Anterior cingulate cortex (tissue), 58 donors: ENCODE measurements around the gene GNRH2.
"Not testable (repeated sequence)": the region's sequence is repeated elsewhere in the genome, so short reads cannot be mapped to it uniquely, and the experiment has no call there.

Source experiments
- DNase-seq, 58 donors: peaks; one replicate each; lab custom pipeline; 2025; lab: John Stamatoyannopoulos, UW

The GNRH2 gene, protein sequence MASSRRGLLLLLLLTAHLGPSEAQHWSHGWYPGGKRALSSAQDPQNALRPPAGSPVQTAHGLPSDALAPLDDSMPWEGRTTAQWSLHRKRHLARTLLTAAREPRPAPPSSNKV

DNA sequence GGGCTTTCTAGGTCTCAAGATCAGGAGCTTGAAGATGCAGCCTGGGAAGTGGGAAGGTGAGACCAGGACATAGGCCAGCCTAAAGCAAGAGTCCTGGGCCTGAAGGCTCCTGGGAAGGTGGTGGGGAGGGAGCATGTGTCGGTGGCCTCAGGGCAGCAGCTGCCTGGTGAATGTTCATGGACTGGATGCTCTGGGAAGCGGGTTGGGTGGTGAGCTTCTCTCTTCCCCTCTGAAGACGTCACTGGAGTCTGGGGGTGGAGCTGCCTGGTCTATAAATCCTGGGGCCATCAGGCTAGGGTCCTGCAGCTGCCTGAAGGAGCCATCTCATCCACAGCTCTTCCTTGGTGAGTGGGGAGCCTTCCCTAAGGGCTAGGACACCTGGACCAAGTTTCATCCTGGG, at the start of gene GNRH2:
Gene GNRH2, plus strand, starts transcription at position 301 of the 400 bp plus-strand sequence. CDS start 793 bp downstream, outside the sequence.
- no peak for DNase-seq

DNA sequence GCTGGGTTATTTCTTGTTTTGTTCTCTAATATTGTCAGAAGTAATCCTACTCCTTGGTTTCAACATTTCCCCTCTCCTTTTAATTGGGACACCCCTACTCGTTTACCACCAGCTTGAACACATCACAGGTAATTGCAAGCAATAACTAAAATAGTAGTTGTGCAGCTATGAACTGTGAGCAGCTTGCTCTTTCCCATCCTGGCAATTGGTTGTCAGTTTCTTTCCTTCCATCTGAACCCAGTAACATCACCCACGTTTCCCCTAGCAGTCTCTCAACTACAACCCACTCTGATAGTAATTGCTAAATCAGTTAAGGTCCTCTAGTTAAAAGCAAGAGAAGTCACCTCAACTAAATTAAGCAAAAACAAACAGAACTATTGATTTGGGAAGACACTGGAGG, 47.6 kb upstream of the GNRH2 start:
- DNase-seq: no peak

DNA sequence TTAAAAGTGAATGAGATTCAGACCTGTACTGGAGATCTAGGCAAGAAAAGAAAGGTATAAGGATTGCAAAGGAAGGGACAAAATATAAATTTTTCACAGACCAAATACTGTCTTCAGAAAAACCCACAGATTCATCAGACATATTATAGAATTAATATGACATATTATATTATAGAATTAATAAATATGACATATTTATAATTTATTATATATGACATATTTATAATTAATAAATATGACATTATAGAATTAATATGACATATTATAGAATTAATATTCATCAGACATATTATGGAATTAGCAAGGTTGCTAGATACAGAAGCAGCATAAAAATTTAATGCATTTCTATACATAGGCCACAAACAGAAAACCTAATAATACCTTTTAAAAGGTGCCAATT, 44.7 kb upstream of the GNRH2 start:
- DNase-seq: no peak

DNA sequence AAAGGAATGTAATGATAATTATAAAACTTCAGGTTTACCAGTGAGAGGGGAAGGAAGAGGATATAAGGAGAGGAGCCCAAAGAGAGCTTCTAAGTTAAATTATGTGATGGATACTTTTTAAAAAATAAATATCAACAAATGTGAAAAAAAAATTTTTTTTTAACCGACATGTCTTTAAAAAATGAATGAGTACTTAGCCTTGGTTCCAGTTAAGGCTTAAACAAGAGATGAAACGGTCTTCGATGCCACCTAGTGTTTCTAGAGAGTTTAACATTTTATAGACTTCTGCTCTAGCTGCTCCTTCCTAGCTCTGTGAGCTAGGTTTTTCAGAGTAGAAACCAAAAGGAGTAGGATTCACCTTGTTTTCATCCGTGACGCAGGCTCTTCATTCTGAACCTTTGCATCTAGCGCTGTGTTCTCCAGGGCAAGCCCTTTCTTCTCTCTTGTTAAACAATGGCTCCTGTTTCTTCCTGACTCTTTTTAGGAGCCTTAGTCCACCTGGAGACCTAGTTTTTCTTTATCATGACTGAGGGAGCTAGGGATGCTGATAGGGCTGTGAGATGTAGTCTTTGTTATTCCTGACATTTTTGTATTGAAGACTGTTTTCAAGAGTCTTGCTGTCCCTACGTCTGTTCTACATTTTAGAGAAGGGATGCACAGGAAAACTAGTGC, 42.4 kb upstream of the GNRH2 start:
- DNase-seq: peak in 3 of 58 donors; percentile 2 to 58 (median 39)

DNA sequence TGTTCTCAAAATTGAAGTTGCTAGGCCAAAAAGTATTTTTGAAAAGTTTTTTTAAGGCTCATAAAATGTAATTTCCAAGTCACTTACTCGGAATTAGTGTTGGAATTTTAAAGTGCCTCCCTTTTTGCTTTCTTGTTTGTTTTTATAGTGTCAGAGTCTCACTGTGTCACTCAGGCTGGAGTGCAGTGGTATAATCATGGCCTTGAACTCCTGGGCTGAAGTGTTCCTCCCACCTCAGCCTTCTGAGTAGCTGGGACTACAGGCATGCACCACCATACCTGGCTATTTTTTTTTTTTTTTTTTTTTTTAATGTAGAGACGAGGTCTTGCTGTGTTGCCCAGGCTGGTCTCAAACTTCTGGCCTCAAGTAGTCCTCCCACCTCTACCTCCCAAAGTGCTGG, 40.0 kb upstream of the GNRH2 start:
- DNase-seq: no peak

DNA sequence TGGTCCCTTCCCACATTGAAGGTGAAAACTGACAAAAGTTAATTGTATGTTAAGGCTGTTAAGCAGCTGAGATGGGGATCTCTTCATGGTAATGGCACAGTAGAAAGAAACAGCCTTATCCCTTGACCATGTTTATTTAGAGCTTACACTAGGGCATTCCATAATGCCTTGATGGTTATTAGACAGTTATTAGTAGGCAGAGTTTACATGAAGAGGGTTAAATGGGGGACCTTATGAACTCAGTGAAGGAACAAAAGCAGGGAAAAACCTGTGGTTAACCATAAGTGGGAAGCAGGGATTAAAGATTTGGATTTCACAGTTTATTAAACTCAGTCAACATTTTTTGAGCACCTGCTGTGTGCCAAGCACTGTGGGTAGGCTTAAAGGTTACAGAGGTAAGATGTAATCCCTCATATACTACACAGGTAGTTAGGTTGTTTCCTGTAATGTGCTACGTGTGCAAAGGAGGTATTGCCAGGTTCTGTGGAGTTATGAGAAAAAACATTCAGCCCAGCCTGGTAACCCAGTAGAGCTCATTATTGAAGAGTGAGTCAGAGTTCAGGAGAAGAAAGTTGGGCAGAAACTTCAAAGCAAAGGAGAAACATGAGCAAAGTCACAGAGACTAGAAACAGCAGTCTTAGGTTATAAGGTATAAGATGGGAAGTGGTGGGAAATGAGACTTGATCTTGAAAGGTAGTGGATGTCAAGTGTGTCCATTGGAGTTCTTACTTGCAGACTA, 32.3 kb upstream of the GNRH2 start:
- no peak for DNase-seq

DNA sequence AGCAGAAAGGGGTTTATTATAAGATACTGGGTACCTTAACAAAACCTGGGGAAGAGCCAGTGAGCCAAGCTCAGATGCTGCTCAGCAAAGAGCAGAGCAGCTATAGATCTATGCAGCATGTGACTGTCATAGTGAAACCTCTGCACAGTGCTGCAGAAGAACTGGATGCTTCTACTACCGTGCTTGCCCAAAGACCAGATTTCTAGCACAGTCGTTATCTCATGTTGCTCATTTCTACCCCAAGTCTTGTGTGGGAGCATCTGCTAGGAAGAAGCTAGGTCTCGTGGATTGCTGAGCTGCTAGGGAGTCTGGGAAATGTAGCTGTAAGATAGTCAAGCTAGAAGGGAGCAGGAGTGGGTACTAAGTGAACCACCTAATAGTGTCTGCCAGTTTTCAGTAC, 31.7 kb upstream of the GNRH2 start:
- DNase-seq: peak in 2 of 58 donors; percentile 12 to 13

DNA sequence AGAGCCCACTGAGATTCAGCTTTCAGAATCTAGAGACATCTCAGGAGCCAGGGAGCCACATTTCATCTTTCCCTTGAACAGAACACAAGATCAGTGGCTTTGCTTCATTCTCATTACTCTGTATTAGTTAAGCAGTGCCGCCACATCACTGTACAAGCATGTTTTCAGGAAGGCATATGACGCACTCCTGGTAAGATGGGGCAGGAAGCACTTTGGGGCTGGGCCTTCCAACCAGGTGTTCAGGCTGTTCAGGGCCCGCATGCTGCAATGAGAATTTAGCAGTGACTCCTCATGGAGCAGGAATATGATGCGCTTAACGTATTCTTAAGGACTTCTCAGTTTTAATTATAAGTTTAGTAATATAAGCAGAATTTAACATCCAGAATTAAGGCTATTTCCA, 29.7 kb upstream of the GNRH2 start:
- no peak for DNase-seq

DNA sequence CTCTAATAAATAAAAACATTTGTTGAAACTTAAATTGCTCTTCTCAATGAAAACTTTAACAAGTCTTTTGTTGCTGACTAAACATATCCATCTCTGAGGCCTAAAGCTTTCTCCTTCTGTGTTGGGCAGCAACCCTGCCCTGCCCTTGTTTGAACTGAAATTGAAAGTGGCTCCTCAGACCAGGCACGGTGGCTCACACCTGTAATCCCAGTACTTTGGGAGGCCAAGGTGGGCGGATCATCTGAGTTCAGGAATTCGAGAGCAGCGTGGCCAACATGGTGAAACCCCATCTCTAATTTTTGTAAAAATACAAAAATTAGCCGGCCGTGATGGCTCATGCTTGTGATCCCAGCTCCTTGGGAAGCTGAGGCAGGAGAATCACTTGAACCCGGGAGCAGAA, 29.2 kb upstream of the GNRH2 start:
- no peak for DNase-seq

DNA sequence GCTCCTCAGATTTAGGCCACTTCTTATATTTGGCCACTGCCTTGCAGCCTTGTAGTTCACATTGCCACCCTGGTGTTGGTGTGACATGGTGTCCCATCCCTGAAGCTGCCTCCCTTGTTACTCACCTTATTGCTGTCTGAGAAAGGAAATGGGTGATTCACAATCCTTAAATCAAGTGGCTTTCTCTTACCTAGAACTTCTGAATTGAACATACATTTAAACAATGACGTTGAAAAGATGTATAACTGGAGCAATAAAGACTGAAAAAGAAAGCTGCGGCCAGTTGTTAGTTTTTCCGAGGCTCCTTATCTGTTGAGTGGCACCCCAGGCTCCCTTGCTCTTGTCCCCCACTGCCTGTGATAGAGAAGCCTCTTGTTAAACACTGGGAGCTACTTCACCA, 28.8 kb upstream of the GNRH2 start:
- DNase-seq: no peak

DNA sequence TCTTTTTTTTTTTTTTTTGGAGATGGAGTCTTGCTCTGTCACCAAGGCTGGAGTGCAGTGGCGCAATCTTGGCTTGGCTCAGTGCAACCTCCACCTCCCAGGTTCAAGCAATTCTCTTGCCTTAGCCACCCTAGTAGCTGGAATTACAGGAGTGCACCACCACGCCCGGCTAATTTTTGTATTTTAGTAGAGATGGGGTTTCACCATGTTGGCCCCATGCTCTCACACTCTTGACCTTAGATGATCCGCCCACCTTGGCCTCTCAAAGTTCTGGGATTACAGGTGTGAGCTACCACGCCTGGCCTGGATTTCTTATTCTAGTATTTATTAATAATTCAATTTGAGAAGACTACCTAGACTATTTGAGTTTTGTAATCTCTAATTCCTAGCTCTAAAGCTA, 28.1 kb upstream of the GNRH2 start:
- not testable (repeated sequence) for DNase-seq

DNA sequence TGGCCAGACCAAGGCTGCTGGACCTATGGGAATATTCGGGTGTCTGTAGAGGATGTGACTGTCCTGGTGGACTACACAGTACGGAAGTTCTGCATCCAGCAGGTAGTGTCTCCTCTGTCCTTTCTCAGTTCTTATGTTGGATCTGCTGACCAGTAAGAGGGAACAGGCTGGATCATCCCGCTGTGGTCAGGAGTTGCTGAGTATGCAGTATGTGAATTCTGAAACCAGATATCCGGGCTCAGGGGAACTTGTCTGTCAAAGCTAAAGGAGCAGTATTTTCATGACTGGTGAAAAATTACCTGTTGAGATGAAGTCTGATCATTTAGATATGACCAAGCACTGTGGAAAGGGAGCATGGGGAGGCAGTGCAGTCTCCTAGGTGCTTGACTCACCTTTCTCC, 22.1 kb upstream of the GNRH2 start:
- DNase-seq: no peak

DNA sequence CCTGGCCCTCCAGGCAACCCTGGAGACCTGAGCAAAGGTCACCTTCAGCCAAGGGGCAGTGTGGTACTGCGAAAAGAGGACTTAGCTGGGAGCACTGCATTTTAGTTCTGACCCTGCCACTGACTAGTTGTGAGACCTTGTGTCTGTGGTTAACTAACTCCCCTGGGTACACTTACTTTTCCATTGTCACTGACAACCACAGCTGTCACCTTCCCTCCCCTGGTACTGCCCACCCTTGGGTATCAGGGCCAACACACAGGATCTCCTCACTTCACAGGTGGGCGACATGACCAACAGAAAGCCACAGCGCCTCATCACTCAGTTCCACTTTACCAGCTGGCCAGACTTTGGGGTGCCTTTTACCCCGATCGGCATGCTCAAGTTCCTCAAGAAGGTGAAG, 21.6 kb upstream of the GNRH2 start:
- DNase-seq: no peak

DNA sequence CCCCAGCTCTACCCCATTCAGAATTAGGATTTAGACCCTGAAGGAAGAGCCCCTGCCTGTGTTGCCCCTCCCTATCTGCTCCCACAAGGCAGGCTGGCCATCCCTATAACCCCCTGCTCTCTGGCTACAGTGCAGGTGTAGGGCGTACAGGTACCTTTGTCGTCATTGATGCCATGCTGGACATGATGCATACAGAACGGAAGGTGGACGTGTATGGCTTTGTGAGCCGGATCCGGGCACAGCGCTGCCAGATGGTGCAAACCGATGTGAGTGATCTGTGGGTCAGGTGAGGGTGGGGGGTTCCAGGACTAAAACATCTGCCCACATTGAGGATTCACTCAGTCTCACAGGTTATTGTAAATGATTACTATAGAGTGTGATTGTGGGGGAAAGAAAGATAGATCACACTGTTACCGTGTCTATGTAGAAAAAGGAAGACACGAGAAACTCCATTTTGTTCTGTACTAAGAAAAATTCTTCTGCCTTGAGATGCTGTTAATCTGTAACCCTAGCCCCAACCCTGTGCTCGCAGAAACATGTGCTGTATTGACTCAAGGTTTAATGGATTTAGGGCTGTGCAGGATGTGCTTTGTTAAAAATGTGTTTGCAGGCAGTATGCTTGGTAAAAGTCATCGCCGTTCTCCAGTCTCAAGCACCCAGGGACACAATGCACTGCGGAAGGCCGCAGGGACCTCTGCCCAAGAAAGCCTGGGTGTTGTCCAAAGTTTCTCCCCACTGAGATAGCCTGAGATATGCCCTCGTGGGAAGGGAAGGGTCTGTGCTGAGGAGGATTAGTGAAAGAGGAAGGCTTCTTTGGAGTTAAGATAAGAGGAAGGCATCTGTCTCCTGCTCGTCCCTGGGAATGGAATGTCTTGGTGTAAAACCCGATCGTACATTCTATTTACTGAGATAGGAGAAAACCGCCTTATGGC, 20.6 kb upstream of the GNRH2 start:
- DNase-seq: not testable (repeated sequence)

DNA sequence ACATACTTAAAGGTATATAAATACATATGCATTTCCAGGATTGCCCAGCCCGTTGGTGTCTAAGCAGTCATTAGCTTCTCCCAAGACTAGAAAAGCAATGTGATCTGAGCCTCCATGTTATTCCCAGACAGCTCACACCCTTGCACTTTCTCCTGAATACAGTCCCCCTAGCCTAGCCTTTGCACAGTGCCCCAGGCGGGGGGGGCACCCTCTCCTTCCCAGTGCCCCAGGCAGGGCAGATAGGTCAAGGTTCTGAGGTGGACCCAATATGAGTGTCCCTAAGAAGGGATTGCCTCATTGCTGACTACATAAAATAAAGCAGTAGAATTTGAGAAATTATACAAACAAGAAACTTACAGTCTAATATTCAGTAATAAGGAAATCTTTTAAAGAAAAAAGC, 15.4 kb upstream of the GNRH2 start:
- no peak for DNase-seq

DNA sequence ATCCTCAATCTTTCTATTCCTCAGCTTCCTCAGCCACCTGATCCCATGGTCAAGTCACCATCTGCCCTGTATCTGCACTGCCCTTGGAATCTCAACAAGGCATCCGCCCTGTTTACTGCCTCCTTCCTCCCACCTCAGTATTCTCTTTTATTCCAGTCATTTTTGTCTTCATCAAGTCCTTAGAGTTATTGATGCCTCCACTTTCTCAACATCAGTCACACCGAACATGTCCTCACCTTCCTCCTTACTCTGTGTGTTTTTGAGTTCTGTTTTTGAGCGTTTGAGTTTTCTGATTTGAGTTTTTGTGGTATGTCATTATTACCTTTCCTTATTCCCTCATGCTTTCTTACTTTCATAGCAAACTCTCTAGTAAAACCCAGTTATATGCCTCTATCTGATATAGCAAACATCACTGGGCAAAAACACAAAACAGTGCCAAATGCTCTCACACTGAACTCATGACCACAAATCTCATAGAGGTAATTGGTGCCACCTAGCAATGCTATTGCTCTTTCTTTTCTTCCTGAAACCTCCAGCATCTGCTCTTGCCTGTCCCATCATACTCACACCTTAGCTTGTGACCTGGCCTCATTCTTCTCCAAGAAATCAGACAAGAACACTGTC, 11.8 kb upstream of the GNRH2 start:
- DNase-seq: no peak

DNA sequence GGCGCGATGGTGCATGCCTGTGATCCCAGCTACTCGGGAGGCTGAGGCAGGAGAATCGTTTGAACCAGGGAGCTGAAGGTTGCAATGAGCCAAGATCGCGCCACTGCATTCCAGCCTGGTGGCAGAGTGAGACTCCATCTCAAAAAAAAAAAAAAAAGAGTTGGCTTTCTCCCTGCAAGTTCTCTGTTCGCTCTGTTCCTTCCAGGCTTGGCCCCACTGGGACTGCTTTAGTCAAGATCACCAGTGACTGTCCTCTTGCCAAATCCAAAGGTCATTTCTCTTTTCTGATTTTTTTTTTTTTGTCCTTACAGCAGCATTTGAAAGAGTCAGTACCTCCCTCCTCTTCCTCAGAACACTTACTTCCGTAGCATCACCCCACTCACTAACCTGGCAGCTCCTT, 10.8 kb upstream of the GNRH2 start:
- peak in 6 of 58 donors; percentile 7 to 39 (median 22) for DNase-seq

DNA sequence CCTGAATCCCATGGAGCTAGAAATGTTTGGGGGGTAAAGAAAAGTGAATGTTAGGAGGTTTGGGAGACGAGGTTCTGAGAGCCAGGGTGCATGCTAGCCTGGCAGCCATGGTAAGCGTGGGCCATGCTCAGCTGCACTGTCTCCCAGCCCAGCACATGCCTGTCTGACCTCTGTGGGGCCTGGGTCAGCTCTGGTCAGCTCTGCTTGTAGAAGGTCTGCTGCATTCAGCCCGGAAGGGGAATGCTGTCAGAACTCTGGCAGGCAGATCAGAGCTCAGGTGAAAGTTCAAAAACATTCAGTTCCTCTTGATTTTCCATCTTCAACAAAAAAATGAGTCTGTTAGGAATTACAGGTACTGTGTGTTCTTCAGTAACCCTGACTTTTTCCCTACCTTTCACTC, 5.8 kb upstream of the GNRH2 start:
- no peak for DNase-seq

DNA sequence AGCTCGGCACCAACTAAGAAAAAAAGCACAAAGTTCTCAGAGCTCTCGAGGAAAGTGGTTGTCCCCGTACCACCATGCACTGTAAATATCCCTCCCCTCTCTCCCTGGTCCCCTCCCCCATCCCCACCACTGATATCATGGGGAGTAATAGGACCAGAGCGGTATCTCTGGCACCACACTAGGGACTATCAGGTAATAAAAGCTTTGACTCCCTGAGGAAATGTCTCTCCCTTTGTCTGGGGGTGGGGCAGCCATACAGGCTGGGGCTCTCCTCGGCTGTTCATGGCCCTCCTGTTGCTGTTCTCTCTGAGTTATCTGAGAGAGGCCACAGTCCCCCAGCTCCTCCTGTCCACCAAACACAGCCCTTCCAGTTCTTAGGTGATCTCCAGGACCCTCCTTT, 5.0 kb upstream of the GNRH2 start:
- DNase-seq: no peak

DNA sequence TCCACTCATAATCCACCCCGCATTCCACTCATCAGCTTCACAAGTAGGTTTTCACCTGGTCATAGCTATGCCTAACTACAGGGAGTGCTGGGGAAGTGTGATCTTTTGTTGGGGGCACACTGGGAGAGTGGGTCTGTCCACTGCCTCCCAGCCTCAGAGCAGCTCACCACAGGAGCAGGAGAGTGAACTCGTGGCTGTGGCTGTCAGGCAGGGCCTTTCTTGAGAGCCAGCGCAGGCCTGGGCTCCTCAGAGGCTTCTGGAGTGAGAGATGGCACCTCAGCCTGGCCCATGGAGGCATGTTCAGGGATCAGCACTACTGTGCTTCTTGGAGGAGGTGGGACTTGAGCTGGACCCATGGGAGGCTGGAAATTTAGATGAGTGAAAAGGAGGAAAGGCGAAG, 4.0 kb upstream of the GNRH2 start:
- no peak for DNase-seq
